NCI-H69 (cell line): Measurements from ENCODE around the gene PQBP1.

Experiments
- DNase-seq: peaks from one replicate; lab custom pipeline; 2025; lab: John Stamatoyannopoulos, UW

PQBP1 gene

DNA sequence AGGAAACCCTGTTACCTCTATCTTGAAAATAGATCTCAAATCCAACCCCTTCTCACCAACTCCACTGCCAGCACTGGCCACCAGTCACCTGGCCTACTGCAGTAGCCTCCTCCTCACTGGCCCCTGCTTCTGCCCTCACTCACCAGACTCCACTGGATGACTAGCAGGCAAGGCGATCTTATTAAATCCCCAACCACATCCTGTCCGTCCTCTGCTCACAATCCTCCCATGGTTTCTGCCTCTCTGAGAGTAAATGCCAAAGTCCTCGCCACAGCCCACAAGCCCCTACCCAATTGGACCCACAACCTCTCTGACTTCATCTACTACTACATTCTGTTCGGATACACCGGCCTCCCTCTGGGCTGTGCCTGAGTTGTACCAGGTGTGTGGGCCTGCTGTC lies 26.5 kb downstream of the PQBP1 start:
- DNase-seq: no peak

DNA sequence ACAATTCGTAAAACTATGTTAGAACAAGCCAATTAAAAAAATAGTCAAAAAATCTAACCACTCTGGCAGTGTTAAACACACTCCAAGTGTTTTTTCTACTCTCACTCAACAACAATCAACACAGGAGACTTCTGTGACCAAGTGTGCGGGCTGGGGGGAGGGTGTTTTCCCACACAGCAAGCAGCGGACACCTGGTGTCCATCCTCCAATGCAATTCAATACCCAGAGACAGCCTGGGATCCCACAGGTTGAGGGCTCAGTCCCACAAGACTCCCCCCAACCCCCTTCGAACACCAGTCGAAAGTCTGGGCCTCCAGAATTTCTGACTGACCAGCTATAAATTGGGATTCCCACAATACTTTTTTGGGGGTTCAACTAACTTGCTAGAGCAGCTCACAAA lies 29.4 kb downstream of the PQBP1 start:
- no peak for DNase-seq

DNA sequence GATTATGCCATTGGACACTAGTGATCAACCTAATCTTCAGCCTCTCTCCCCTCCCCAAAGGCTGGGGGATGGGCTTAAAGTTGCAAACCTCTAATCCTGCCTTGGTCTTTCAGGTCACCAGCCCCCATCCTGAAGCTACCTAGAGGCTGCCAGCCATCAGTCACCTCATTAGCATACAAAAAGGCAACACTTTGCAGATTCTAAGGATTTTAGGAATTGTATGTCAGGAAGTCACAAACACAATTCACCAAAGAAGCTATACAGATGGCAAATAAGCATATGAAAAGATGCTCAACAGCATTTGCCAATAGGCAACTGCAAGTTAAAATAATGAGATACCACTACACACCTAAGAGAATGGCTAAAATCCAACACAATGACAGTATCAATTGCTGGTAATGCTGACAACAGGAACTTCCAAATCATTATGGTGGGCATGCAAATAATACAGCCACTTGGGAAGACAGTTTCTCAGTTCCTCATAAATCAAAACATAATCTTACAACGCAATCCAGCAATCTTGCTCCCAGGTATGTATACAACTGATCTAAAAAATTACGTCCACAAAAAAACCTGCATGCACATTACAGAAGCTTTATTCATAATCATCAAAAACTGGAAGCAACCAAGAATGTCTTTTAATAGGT lies 30.1 kb downstream of the PQBP1 start:
- DNase-seq: no peak

DNA sequence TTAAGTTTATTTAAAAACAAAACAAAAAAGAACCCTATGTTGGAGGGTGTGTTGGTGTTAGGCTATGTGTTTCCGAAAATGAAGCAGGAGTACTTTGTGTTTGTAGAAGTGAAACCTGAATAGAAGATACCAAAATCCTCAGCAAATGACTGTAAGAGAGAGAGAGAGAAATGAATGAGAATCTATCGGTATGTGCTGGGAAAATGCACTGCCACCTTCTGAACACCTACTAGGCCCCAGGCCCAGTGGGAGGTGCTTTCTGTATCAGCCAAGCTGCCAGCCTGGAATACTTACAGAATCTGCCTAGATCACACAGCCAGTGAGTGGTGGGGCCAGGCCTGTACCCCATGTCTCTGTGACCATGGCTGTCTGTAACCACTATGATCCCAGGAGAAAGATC lies 36.0 kb downstream of the PQBP1 start:
- no peak for DNase-seq

DNA sequence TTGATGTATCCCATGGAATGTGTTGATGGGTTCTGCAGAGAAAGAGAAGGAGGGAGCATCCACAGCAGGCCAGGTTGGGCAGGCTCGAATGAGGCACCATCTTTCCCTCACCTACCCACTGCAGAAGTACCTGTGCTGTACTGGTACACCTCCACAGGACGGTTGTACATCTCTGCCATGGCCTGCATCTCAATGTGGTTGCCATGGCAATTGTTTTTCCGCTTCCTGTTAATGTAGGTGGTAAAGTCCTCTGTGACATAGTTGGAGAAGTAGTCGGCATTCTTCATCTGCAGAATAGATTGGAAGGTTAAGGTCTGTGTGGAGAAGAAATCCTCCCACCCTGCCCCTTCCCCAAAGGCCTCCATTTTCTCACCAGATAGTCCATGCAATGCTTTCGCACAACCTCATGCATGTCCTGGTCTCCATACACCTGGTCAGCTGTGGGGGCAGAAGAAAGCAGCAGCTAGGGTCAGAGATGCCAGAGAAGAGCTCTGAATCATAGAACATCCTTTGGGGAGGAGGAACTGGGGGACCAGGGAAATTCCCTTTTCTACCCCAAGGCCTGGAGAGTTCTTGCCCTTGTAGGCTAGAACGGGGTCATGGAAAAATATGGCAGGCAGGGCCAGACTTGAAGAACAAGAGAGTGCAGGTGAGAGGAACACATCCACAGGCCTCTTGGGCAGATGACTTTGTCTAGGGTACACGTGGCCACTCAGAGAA lies 37.0 kb downstream of the PQBP1 start:
- DNase-seq: no peak

DNA sequence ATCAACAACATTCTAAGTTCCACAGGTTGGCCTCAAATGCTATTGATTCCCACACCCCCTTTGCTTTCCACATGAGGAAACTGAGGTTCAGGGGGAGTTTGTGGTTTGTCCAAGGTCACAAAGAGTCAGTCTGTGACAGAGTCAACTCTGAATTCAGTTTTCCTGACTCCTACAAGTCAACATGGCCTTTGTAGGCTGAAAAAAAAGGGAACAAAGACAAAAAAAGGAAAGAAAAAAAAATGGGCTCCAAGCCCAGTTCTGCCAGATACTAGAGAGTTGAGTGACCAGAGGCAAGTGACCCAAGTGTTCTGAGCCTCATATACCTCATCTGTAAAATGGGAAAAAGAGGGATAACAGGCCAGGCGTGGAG lies 37.6 kb downstream of the PQBP1 start:
- DNase-seq: no peak

DNA sequence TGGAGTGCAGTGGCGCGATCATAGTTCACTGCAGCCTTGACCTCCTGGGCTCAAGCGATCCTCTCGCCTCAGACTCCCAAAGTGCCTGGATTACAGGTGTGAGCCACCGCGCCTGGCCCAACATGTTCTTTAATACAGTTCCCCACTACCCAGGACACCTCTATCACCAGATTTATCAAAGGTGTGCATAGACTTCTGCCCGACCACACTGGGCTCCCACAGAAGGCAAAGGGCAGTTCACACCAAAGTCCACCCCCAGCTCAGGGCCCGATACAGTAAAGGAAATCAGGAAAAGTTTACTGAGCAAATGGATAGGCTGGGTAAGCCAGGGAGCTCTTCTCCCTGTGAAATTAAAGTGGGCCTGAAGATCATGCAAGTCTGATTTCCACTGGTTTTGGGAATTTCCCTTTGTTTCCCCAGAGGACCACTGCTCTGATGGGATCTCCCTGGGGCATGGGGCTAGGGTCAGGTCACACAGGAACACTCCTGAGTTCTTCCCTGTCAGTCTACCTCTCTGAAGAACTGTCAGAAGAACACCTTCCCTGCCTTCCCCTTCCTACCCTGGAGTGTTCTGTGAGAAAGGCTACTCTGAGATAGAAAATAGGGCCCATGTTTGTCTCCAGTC lies 38.8 kb downstream of the PQBP1 start:
- DNase-seq: no peak

DNA sequence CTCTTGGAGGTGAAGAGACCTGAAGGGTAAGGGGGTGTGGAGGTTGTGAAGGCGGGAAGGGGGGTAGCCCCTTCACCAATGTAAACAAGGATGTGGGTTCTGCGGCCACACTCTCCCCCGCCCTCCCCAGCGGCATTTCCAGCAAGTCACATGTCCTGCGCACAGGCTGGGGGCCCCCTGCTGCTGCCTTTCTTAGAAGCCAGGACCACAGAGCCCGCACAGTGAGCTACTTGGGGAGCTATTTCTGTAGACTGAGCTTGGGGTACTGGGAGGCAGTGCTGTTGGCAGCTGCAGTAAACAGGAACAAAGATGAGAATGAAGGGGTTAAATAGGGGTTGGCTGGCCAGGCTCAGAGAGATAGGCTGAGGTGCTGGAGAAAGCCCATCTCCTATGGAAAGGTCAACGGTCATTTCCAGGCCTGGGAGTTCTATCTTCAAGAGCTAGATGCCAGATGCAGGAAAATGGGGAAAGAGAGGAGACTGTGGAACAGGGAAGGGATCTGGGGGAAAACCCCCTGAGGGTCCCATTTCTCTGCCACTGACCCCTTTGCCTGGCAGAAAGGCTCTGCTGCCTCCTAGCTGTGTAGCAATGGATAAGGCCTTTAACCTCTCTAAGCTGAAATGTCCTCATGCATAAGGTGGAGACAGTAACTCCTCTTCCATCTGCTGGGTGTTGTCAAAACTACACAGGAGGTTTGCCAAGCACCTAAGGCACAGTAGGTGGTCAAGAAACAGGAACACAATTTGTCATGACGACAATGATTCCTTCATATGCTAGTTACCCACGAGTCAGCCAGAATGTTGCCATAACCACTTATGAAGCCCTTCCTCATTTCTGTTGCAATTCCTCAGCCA lies 39.6 kb downstream of the PQBP1 start:
- no peak for DNase-seq

DNA sequence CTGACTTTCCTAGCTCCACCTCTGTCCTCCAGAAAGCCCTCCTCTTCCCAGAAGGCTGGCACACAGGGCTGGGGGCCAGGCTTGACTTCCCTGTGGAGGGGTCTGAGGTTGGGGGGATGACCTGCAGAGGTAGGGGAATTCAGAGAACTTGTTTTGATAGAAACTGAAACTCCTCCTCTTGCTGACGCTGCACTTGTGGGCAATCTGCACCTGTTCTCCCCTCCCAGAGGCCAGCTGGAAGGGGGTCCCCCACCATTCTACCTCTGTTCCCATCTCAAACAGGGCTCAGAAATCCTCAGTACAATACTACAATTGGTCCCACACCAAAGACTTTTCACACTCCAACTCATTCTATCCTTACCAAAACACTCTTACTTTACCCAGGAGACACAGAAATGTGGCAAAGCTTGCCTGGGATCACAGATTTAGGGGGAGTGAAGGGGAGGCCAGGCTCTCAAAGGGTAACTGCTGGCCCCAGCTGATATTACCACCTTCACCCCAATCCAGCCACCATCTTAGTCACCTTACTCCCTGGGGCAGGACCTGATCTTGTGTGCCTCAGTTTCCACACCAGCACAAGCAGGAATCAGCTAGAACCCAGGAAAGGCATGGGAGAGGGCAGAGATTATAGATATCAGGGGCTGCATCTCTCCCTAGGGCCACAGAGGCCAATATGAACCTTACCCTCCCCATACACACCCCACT lies 41.1 kb downstream of the PQBP1 start:
- no peak for DNase-seq

DNA sequence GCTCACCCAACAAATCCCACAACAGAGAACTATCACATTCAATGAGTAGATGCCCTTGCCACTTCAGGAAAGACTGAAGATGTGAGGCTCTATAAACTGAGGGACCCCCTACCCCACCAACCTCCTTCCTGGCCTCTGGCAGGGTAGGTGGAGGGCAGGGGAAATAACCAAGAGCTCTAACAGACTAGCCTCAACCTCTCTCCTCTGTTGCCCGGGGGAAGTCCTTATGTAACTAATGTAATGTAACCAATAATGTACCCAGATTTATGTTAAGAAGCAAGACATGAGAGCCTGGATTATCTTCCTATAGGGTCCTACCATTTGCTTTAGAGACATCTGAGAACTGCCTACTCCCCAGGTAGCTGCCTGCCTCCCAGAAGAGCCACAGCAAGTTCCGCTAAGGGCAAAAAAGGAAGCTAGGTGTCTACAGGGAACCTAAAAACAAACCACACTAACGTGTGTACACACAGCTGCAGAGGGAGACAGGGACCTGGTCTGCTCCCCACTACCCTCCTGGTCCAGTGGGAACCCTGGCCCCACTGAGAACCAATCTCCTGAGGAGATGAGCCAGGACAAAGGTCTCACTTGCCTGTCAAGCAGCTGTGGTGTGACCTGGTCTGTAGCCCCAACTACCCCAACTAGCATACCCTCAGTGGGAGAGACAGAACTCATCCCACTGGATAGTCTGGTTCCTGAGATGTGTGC lies 41.9 kb downstream of the PQBP1 start:
- no peak for DNase-seq

DNA sequence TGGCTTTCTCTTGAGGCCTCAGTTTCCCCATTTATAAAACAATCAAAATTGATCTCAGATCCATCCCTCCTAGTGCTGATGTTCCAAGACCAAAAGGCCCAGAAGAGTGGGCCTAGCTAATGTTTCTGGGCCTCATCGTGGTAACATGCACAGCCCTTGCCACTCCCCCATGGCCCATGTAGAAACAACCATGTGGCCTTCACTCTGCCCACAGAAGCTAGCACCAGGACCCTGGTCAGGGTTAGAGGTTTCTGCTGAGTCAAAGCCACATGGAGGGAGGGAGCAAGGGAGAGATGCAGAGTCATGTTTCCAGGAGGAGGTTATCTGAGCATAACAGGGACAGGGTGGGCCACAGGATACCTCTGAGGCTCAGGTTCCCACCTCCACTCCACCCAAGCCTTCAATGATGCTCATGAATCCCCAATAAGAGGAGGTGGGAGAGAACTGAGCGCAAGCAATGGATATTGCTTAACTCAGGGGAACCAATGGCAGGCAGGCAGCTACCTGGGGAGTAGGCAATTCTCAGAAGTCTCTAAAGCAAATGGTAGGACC lies 42.8 kb downstream of the PQBP1 start:
- no peak for DNase-seq

DNA sequence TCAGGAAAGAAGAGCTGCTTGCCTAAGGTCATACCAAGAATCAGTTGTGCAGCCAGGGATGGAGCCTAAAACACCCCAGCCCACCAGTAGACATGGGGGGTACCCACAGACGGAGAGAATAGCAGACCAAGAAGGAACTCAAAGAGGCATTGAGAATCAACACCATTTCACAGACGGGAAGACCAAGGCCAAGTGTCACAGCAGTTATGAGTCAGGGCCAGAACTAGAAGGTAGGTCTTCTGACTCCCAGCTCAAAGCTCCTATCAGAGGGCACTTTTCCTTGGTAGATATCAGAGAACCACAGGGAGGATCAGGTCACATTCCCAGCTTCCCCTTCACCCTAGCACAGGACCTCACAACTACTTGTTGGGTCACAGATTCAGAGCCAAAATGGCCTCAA lies 45.2 kb downstream of the PQBP1 start:
- DNase-seq: no peak

DNA sequence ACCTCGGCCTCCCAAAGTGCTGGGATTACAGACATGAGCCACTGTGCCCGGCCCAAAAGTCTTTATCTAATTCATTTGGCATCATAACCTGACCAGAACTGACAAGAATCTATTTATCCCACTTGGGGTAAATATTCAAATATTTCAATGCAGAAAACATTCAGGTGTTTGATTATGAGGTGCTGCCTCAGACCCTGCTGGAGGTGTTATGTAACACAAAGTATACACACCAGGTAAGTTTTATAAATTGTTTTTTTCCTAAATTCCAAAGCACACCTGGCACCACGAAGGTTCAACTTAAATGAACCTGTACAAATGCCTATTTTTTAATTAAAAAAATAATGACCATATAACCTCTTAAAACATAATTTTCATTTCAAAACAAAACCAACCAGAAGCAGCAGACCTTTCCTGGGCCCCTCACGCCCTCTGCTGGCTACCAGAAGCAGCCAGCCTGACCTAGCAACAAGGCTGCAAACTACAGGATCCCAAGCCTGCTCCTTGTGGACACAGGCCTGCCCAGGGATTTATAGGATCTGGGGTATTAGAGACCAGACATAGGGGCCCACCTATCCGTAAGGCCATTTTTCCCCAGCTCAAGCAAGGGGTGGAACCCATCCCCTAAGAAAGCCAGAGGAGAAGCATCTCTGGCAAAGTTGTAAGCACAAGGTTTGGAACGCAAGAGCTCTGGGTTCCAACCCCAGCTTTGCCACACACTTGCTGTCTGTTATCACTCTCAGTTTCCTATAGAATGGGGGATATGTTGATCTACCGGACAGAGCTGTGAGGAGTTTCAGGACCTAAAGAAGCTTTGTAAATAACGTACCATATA lies 48.0 kb downstream of the PQBP1 start:
- peak; percentile 41 for DNase-seq

DNA sequence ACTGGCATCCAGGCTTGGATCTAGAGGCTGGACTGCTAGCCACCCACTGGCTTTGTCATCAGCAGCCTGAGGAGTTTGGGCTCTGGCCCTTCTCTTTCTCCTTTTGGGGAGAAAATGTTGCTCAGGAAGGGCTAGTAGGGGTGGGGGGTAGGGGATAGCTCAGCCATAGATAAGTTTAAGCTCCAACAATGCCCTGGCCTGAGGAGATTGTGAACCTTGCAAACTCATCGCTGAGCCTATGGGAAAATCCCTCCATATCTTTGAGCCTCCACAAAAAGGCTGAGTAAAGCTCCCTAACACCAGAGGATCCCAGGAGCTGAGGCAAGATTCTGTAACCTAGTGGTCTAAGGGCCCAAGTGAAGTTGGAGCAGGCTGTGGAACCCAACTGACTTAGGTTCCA lies 50.9 kb downstream of the PQBP1 start:
- DNase-seq: no peak
